Parathyroid adenoma (tissue), 2 donors: ENCODE data around the gene TFCP2L1.

Source experiments
- H2AFZ ChIP-seq: fragments of 300-600 bp; sonication (generic); one replicate; pipeline ENCODE4 v1.7.0; 2017; ENCODE audit warnings: antibody characterized with exemption, mild to moderate bottlenecking
- H3K27ac ChIP-seq: fragments of 300-600 bp; sonication (generic); one replicate; pipeline ENCODE4 v1.7.0; 2017
- H3K27me3 ChIP-seq: fragments of 300-600 bp; sonication (generic); one replicate; pipeline ENCODE4 v1.7.0; 2017; ENCODE audit warnings: low read length; ENCODE audit not compliant: control insufficient read depth, insufficient read depth
- H3K36me3 ChIP-seq: fragments of 300-600 bp; sonication (generic); one replicate; pipeline ENCODE4 v1.7.0; 2017; ENCODE audit warnings: low read length; ENCODE audit not compliant: control insufficient read depth, insufficient read depth
- H3K4me1 ChIP-seq: fragments of 300-600 bp; sonication (generic); one replicate; pipeline ENCODE4 v1.7.0; 2017; ENCODE audit warnings: control low read depth
- H3K4me2 ChIP-seq: fragments of 300-600 bp; sonication (generic); one replicate; pipeline ENCODE4 v1.7.0; 2017; ENCODE audit warnings: low read length
- H3K4me3 ChIP-seq: fragments of 300-600 bp; sonication (generic); one replicate; pipeline ENCODE4 v1.7.0; 2017; ENCODE audit warnings: low read depth, low read length
- H3K79me2 ChIP-seq: fragments of 300-600 bp; sonication (generic); one replicate; pipeline ENCODE4 v1.7.0; 2017; ENCODE audit warnings: control low read depth
- H3K9ac ChIP-seq: fragments of 300-600 bp; sonication (generic); one replicate; pipeline ENCODE4 v1.7.0; 2017; ENCODE audit warnings: mild to moderate bottlenecking
- H3K9me3 ChIP-seq: fragments of 300-600 bp; sonication (generic); one replicate; pipeline ENCODE4 v1.7.0; 2017; ENCODE audit warnings: low read length; ENCODE audit not compliant: control insufficient read depth
- TF ChIP-seq, protein P1 (sequence below): fragments of 300-600 bp; sonication (generic); IDR thresholded peaks from one replicate; pipeline ENCODE4 v1.7.0; 2017; ENCODE audit warnings: antibody characterized with exemption, mild to moderate bottlenecking
- donor health status: primary hyperparathyroidism.

Gene TFCP2L1

GRCh38 chr2:121195036-121195435 lies 90.0 kb downstream of the TFCP2L1 start:
- TF ChIP-seq, protein P1, sequence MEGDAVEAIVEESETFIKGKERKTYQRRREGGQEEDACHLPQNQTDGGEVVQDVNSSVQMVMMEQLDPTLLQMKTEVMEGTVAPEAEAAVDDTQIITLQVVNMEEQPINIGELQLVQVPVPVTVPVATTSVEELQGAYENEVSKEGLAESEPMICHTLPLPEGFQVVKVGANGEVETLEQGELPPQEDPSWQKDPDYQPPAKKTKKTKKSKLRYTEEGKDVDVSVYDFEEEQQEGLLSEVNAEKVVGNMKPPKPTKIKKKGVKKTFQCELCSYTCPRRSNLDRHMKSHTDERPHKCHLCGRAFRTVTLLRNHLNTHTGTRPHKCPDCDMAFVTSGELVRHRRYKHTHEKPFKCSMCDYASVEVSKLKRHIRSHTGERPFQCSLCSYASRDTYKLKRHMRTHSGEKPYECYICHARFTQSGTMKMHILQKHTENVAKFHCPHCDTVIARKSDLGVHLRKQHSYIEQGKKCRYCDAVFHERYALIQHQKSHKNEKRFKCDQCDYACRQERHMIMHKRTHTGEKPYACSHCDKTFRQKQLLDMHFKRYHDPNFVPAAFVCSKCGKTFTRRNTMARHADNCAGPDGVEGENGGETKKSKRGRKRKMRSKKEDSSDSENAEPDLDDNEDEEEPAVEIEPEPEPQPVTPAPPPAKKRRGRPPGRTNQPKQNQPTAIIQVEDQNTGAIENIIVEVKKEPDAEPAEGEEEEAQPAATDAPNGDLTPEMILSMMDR, result no peak
- no peaks in the 10 kb centered on the region for H3K36me3 ChIP-seq
- no peak overlapping the region for H2AFZ ChIP-seq
- H3K27me3 ChIP-seq, result no peaks in the 10 kb centered on the region
- no peak overlapping the region for H3K9ac ChIP-seq
- no peak overlapping the region for H3K4me3 ChIP-seq
- H3K27ac ChIP-seq, result no peak overlapping the region
- no peaks in the 10 kb centered on the region for H3K4me1 ChIP-seq
- H3K79me2 ChIP-seq, result no peaks in the 10 kb centered on the region
- H3K9me3 ChIP-seq, result no peaks in the 10 kb centered on the region
- no peak overlapping the region for H3K4me2 ChIP-seq

- no peaks in the 10 kb centered on the region for H3K36me3 ChIP-seq
- H3K9ac ChIP-seq, result no peak overlapping the region
- H3K4me2 ChIP-seq, result no peak overlapping the region
- no peaks in the 10 kb centered on the region for H3K9me3 ChIP-seq
- no peaks in the 10 kb centered on the region for H3K4me1 ChIP-seq
- TF ChIP-seq, protein P1, result no peak
- no peak overlapping the region for H3K4me3 ChIP-seq
- no peak overlapping the region for H3K27ac ChIP-seq
- H2AFZ ChIP-seq, result no peak overlapping the region
- H3K27me3 ChIP-seq, result no peaks in the 10 kb centered on the region
- no peaks in the 10 kb centered on the region for H3K79me2 ChIP-seq
Observed at GRCh38 chr2:121194626-121195025, 90.4 kb downstream of the TFCP2L1 start.

- Histone ChIP-seq H2AFZ (no peak overlapping the region), H3K4me3 (no peak overlapping the region), H3K9ac (no peak overlapping the region), H3K27ac (no peak overlapping the region), H3K4me1 (no peaks in the 10 kb centered on the region), H3K27me3 (no peaks in the 10 kb centered on the region), H3K36me3 (no peaks in the 10 kb centered on the region), H3K79me2 (no peaks in the 10 kb centered on the region), H3K9me3 (no peaks in the 10 kb centered on the region), H3K4me2 (no peak overlapping the region)
- TF ChIP-seq, protein P1, result no peak
Observed at GRCh38 chr2:121193185-121193584, 91.8 kb downstream of the TFCP2L1 start.

- Histone ChIP-seq H3K9me3 (no peaks in the 10 kb centered on the region), H3K79me2 (no peaks in the 10 kb centered on the region), H2AFZ (no peak overlapping the region), H3K9ac (no peak overlapping the region), H3K27ac (no peak overlapping the region), H3K4me3 (no peak overlapping the region), H3K27me3 (no peaks in the 10 kb centered on the region), H3K4me2 (no peak overlapping the region), H3K36me3 (no peaks in the 10 kb centered on the region), H3K4me1 (peaks cover 6% of the 10 kb centered on the region)
- TF ChIP-seq, protein P1, result no peak
Observed at GRCh38 chr2:121192576-121192975, 92.4 kb downstream of the TFCP2L1 start.
